GM12872 (cell line): ENCODE results near the gene TCP11.

Source experiments
- TF ChIP-seq, protein P1 (sequence below): IDR thresholded peaks from 3 replicates; pipeline ENCODE4 v1.5.1; 2011; ENCODE audit warnings: low read depth, mild to moderate bottlenecking, low read length, moderate library complexity; ENCODE audit not compliant: insufficient read depth

Gene TCP11

DNA sequence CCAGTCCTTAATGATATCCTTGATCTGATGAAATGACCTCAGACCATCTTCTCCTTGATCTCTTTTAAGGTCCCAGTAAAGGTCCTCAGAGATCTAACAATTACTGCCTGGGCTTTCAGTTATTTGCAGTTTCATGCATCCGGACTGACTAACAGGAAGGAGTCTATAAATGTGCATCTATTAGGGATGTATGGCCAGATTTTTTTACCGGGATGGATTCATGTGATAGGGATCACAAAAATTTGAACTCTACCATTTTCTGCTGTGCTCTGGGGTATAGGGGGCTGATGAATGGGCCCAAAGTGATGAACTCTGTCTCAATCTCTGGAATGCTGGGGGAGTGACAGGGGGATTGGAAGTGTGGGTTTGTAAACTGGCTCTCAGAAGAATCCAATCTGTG is 36.5 kb upstream of the TCP11 start:
- TF ChIP-seq, protein P1, sequence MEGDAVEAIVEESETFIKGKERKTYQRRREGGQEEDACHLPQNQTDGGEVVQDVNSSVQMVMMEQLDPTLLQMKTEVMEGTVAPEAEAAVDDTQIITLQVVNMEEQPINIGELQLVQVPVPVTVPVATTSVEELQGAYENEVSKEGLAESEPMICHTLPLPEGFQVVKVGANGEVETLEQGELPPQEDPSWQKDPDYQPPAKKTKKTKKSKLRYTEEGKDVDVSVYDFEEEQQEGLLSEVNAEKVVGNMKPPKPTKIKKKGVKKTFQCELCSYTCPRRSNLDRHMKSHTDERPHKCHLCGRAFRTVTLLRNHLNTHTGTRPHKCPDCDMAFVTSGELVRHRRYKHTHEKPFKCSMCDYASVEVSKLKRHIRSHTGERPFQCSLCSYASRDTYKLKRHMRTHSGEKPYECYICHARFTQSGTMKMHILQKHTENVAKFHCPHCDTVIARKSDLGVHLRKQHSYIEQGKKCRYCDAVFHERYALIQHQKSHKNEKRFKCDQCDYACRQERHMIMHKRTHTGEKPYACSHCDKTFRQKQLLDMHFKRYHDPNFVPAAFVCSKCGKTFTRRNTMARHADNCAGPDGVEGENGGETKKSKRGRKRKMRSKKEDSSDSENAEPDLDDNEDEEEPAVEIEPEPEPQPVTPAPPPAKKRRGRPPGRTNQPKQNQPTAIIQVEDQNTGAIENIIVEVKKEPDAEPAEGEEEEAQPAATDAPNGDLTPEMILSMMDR, result no peak

- TF ChIP-seq, protein P1, result no peak
Observed at GRCh38 chr6:35177157-35177556, 36.0 kb upstream of the TCP11 start.

GRCh38 chr6:35176301-35177024 is 35.3 kb upstream of the TCP11 start:
- TF ChIP-seq, protein P1, result no peak

GRCh38 chr6:35174501-35174900 is 33.4 kb upstream of the TCP11 start:
- TF ChIP-seq, protein P1, result no peak

DNA sequence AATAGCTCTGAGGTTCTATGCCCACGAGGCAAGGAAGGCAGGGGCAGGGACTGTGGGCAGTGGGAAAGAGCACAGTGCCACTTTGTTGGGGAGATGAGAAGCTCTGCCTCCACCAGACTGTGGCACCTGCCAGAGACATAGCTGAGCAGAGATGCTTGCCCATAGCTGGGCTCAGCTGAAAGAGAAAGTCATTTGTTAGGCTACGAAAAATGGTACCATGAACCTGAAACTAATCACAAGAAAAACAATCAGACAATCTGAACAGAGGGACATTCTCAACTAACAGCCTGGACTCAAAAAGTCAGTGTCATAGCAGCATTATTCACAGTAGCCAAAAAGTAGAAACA is 32.9 kb upstream of the TCP11 start:
- TF ChIP-seq, protein P1, result no peak

DNA sequence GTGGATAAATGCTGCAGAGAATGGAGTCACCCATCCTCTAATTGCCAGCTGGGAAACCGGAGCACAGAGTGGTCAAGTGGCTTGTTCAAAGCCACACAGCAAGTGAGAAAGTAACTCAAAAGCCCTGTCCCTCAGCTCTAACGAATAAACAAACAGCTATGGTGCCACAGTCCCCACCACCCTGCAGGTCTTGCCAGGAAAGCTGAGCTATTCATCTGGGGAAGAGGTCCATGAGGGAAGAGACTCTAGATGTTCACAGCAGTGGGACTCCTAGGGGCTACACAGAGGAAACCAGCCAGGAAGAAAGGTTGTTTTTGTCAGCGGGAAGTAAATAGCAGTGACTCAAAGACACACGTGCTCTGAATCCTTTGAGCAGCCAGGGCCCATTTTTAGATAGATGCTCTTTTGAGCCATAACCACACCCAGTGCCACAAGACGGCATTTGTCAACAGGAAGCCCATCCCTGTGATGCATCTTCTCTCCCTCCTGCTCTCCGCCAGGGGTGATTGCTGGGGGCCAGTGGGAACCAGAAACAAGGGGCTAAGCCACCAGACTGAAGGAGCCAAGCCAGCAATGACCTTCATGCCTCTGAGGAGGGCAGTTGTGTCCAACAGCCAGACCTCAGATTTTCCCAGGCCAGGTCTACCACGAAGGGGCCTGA is 32.4 kb upstream of the TCP11 start:
- TF ChIP-seq, protein P1, result no peak

- TF ChIP-seq, protein P1, result no peak
Observed at GRCh38 chr6:35173044-35173426, 31.9 kb upstream of the TCP11 start.
